ENCODE measurements around the gene CDC42EP5.

CDC42EP5 gene

GRCh38 chr19:54424660-54425381 is 48.3 kb downstream of the CDC42EP5 start:
- no peak for DNase-seq

DNA sequence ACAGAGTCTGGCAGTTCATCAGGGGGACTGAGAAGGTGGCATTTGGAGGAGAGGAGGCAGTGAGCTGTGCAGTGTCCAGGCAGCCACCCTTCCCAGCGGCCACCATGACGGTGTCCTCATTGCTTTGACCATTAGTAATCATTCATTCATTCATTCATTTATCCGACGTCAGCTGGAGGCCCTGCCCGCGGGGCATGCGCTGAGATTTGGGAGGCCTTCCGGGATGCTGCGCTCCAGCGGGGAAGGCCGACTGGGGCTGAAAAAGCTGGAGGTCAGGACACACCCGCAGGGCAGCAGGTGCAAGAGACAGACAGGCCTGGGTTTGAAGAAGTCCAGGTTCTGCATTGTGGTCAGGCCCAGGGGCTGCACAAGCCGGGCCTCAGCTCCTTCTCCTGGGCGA is 48.9 kb downstream of the CDC42EP5 start:
- no peak for DNase-seq

DNA sequence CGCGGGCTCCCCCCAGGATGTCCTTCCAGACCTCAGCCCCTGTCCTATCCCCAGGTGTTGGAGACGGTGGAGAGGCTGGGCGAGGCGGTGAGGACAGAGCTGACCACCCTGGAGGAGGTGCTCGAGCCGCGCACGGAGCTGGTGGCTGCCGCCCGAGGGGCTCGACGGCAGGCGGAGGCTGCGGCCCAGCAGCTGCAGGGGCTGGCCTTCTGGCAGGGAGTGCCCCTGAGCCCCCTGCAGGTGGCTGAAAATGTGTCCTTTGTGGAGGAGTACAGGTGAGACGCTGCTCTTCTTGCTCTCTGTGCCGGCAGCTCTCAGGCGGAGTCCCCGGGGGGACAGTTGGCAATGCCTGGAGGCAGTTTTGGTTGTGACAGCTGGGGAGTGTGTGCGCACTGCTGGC is 51.0 kb downstream of the CDC42EP5 start:
- no peak for DNase-seq

DNA sequence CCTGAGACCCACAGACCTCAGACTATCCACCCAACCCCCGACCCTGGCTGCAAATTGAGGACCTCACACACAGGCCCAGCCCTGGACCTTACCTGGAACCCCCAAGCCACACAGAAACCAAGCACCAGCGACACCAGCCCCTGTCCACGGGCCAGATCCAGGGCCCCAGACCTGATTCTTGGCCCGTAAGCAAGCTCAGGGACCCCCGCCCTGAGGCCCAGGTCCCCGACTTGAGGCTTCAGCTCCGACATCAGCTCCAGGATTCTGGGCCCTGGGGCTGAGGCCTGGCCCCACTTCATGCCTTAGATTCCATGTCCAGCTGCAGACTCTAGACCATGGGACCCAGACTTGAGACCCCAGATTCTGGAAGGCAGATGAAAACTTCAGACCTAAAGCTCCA is 51.6 kb downstream of the CDC42EP5 start:
- no peak for DNase-seq

- no peak for DNase-seq
These were observed 52.0 kb downstream of the CDC42EP5 start for GRCh38 chr19:54421169-54421516.

GRCh38 chr19:54420383-54421168 is 52.5 kb downstream of the CDC42EP5 start:
- DNase-seq: no peak

DNA sequence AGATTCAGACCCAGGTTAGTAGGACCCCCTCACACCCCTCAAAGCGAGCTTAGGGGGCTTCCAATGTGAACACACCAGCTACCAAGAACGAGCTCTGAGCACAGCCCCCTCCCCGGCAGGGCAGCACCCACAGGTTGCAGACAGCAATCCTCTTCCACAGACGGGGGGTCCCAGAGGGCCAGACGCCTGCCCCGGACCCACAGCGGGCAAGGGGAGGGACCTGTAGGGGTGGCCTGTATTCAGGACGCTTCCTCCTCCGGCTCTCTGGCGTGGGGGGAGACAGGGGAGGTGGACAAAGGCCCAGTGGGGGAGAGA is 53.1 kb downstream of the CDC42EP5 start:
- DNase-seq: no peak

DNA sequence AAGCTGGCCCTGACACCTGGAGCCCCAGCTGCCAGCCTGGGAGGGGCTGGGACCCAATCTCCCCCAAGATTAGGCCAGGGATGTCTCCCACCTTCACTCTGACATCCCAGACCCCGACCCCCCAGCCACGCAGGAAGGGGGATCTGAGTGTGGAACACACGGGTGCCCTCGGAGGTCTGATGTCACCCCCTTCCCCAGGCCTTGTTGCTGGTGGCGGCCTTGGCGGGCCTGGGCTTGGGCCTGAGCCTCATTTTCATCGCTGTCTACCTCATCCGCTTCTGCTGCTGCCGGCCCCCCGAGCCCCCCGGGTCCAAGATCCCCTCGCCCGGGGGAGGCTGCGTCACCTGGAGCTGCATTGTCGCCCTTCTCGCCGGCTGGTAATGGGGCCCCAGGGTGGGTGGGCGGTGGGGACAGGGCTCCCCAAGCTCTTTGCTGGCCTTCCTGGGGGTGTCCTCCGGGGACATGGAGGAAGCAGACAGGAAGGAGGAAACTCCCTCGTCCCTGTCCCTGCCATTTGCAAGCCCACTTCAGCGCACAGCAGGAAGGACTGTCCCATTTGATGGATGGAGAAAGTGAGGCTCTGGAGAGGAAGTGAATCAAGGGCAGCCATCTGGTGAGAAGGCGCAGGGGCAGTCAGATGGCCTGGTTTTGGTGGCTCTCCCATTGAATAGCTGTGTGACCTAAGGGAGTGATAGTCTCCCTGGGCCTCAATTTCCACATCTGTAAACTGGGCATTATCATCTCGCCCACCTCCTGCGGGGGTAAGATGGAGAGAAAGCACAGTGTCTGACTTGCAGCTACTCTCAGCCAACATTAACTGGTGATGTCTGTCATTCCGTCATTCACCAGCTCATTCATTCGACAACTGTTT is 53.9 kb downstream of the CDC42EP5 start:
- no peak for DNase-seq

GRCh38 chr19:54418030-54418929 is 54.8 kb downstream of the CDC42EP5 start:
- DNase-seq: no peak

DNA sequence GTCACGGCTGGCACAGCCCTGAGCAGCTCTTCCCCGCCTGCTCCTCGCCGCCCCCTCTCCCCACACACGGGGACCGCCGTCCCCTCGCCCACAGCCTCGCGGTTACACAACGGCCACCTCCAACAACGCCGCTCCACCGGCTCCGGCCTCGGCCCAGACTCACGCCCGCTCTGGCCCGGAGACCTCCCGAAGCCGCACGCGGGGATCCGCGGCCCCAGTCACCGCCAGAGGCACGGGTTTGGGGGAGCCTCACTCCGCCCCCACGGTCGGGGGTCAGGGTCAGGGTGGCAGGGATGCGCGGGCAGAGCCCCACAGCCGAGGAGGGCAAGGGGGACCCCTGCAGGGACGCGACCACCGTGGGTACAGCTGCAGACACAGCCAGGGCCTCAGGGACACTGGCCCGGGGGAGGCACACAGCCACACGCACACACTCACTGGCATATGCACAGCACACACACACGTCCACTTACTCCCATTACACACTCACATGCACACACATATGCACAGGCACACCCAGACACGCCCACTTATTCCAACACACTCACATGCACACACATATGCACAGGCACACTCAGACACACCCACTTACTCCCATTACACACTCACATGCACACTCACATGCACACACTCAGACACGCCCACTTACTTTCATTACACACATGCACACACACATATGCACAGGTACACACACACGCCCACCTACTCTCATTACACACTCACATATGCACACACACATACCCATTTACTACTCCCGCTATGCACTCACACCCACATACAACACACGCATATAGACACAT is 56.2 kb downstream of the CDC42EP5 start:
- DNase-seq: no peak

- no peak for DNase-seq
These were observed 57.0 kb downstream of the CDC42EP5 start for GRCh38 chr19:54415901-54416673.

GRCh38 chr19:54415208-54415900 is 57.7 kb downstream of the CDC42EP5 start, which contains the start of gene TTYH1:
Gene TTYH1 (plus strand): TSS chr19:54415464. CDS start chr19:54415553, 89 bp downstream.
- peak; percentile 22 for DNase-seq

Data from stimulated activated CD4-positive, alpha-beta T cell treated with anti-CD3 and anti-CD28 coated beads, Interleukin-4, amount 100 ng/mL, for 24 hours (primary cell).